GM18868 (cell line): ENCODE measurements around the gene PRKACG.

ENCODE experiments used
- ATAC-seq: cut with Tn5 transposase; IDR thresholded peaks from one replicate; pipeline ENCODE4 v1.9.1; 2021; ENCODE audit warnings: mild to moderate bottlenecking, moderate library complexity; ENCODE audit not compliant: unreplicated experiment

PRKACG gene

GRCh38 chr9:68983522-68984424, 30.1 kb downstream of the PRKACG start:
- peak; percentile 26 for ATAC-seq

DNA sequence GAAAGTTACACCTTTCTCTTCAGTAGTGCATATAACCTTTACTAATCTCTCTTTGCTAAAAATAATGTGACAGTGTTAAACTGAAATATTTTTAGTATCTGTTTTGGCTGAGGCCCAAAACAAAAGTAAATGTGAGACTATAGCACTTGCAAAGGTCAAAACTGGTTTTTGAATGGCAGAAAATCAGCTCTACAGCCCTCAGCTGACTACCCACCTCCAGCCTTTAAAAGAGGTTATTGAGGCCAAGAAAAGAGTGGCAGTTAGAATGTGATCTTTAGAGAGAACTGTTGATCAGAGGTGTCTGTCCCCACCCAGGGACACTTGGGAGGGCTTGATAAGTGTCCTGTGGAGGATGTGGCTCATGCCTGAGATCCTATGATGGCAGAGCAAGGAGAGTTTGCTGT, 30.9 kb downstream of the PRKACG start:
- peak; percentile 42 for ATAC-seq

GRCh38 chr9:68981789-68982188, 32.1 kb downstream of the PRKACG start:
- peak; percentile 46 for ATAC-seq

DNA sequence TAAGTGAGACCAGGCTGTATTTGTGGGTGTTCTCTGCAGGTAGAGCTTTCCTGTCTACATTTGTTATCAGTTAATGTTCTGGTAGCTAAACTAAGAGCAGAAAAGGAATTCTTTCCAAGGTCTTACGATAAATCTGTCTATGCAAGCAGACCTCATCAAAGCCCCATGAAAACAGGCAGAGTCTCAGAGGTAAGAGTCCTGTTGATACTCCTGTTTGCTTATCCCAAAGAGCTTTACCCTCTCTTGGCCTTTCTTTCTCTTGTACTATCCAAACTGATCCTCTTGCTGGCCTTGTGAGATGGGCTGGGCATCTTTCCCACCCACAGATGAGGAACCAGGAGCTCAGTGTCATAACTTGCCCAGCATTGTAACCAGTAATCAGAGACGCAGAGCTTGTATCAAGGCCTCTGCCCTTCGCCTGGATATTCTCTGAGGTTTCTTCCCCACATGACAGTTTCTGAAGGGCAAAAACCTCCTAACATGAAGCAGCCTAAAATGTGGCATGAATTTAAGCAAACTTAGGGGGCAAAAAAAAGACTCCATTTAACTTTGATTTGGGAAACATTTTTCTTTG, 33.5 kb downstream of the PRKACG start:
- no peak for ATAC-seq

DNA sequence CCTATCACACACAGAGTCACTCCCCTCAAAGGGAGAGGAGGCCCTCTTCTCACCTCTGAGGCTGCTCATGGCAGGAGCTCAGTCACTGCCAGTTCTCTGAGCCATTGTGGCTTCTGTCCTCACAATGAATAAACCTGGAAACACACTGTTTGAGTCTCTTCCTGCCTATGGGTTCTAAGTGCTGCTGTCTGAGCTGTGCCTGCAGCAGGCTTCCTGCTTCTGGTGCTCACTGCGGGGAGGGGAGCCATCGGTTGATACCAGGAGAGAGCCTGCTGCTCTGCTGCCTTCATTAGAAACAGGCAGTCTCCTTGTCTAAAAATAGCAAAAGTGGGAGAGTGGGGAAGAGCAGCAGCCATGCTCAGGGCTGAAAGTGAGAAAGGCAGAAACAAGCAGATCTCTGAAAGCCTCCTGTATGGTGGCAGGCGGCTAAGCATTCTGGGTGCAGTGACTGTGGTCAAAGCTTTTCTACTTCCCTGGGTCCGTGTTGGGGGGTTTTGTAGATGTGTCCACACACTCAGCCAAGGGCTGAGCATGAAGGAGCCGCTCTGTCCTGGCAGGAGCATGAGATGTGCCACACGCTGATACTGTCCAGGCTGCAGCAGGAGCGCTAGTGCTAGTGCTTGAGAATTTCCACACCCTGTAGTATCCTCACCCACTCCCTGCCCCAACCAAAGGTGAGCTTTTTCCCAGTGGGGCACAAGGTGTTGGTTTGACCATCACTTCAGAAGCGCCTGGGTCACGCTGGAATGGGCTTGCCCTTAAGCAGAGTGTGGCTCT, 34.2 kb downstream of the PRKACG start:
- no peak for ATAC-seq

DNA sequence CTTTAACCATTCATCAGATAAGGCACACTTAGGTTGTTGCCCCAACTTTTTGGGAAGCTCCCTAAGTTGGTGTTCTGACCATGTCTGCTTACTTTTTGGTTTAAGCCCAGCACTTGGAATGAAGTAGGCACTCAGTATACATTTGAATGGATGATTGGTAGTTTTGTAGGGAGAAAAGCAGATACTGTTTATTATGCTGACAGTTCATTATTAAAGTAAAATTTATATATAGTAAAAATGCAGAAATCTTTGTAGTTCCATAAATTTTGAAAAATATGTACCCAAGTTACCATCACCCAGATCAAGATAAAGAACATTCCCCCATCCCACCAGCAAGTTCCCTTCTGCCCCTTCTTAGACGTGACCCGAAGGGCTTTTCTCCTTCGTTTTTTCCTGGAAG, 35.4 kb downstream of the PRKACG start:
- no peak for ATAC-seq

DNA sequence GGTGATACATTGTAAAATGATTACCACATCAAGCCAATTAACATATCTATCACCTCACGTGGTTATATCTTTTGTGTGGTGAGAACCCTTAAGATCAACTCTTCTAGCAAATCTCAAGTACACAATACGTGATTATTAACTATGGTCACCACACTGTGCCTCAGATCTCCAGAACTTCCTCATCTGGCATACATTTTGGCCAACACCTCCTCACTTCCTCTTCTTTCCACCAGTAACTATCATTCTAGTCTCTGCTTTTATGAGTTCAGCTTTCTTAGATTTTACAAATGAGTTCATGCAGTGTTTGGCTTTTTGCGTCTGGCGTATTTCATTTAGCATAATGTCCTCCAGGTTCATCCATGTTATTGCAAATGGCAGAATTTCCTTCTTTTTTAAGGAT, 35.8 kb downstream of the PRKACG start:
- ATAC-seq, result no peak

- no peak for ATAC-seq
Observed at GRCh38 chr9:68975365-68976043, 38.4 kb downstream of the PRKACG start.

GRCh38 chr9:68974901-68975300, 39.0 kb downstream of the PRKACG start:
- ATAC-seq, result no peak

DNA sequence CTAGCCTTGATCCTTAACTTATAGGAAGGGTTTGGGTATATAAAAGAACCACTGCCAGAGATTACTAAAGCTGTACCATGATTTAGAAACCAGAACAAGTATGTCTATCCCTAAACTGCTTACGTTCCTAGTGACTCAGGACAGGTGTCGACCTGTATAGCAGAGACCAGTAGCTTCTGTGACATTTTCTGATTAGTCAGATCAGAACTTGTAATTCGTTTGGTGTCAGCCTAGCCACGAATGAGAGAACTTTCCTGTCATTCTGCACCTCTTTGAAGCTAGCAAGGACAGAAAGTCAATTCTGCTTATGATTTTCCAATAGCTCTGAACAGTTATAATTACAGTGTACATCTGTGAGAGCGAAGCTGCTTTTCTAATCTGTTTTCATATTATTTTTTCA, 39.5 kb downstream of the PRKACG start:
- ATAC-seq, result peak; percentile 93

DNA sequence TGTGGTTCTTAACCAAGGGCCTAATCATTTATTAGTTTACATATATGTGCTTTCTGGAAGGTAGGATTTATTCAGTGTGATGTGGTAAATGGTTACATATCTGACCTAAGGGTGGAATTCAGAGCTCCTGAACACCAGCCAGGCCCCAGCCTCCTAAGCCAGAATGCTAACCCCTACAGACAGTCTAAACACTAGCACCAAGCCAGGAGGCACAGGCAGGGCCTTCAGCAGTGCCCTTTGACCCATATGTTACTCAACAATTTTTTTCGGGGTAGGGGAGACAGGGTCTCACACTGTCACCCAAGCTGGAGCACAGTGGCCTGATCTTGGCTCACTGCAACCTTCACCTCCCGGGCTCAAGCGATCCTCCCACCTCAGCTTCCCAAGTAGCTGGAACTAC, 40.3 kb downstream of the PRKACG start:
- no peak for ATAC-seq

- ATAC-seq, result no peak
Observed at GRCh38 chr9:68970151-68970550, 43.8 kb downstream of the PRKACG start.

- ATAC-seq, result no peak
Observed at GRCh38 chr9:68969538-68969937, 44.4 kb downstream of the PRKACG start.

DNA sequence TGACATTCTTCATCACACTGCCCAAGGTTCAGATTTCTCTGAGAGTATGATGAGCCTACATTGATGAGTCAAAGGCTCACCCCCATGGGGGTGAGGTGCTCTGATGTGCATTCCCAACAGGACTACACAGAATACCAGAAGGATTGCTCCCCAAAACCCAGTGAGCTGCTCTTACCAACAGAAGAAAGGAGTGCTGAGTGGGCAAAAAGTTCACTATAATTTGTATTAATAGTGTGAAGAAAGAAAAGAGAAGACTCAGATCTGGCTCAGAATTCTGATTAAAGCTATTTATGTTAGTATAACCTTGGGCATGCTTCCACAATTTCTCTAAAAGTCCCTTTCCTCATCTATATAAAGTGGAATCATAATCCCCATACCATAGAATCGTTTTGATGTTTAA, 46.1 kb downstream of the PRKACG start:
- no peak for ATAC-seq

DNA sequence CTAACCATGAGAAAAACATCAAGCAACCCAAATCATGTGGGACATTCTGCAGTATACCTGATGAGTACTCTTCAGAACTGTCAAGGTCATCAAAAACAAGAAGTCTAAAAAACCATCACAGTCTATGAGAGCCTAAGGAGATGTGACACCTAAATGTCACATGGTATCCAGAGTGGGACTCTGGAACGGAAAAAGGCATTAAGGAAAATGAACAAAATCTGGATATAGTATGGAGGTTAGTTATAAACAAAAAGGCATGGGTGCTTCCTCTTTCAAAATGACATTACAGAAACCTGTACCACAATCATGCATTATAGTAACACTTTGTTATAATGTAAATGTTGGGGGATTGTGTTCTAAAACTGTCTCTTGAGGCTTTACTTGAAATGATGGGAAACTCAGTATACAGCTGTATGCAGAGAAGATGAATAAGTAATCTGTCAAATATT, 47.4 kb downstream of the PRKACG start:
- peak; percentile 79 for ATAC-seq

- no peak for ATAC-seq
Observed at GRCh38 chr9:68964765-68965164, 49.1 kb downstream of the PRKACG start.

DNA sequence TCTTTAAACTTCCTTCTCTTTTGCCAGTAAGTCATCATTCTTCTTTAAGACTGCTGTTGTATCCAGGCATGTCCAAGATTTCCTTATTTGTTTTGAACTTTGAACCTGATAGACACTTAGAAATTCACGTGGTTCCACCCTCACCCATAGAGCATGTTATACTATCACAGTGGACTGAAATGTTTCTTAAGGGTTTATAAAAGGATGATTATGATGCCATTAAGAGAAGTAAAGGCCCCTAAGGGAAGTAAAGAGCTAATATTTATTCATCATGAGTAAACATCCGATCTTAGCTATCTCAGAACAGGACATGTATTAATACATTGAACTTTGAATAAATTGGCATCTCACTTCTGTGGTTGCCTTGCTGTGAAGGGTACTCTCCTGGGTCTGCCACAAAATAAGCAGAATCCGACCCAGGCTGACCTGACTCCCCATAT, 49.8 kb downstream of the PRKACG start:
- no peak for ATAC-seq

DNA sequence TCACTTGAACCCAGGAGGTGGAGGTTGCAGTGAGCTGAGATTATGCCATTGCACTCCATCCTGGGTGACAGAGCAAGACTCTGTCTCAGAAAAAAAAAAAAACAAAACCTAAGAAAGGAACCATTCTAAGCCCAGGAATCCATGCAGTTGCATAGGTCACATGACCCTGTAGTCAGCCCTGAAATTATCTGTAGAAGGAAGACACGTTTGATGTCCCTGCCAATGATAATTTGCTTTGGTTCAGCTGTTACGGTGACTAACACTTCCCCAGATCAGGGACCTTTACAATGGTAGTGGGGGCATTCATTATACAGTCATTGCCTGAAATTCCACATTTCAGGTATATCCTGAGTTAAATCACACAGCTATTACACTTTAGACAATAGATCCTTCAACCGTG, 50.5 kb downstream of the PRKACG start:
- no peak for ATAC-seq
